ENCODE measurements around the gene ANKFN1.
A peak's percentile ranks its signal among the peaks of the same experiment; 100 is the strongest.

ANKFN1 gene

GRCh38 chr17:56291226-56291805 lies 138.0 kb downstream of the ANKFN1 start:
- DNase-seq: no peak

- no peak for DNase-seq
These were observed 138.7 kb downstream of the ANKFN1 start for GRCh38 chr17:56292010-56292409.

- no peak for DNase-seq
These were observed 139.3 kb downstream of the ANKFN1 start for GRCh38 chr17:56292578-56292977.

- DNase-seq: peak; percentile 33
These were observed 143.9 kb downstream of the ANKFN1 start for GRCh38 chr17:56297184-56297583.

- no peak for DNase-seq
These were observed 145.6 kb downstream of the ANKFN1 start for GRCh38 chr17:56298846-56299245.

GRCh38 chr17:56300144-56300543 lies 146.9 kb downstream of the ANKFN1 start:
- DNase-seq: no peak

- DNase-seq: no peak
These were observed 151.7 kb downstream of the ANKFN1 start for GRCh38 chr17:56305007-56305406.

GRCh38 chr17:56309897-56310296 lies 156.6 kb downstream of the ANKFN1 start:
- no peak for DNase-seq

- DNase-seq: no peak
These were observed 157.5 kb downstream of the ANKFN1 start for GRCh38 chr17:56310782-56311181.

GRCh38 chr17:56313201-56313600 lies 159.9 kb downstream of the ANKFN1 start:
- DNase-seq: no peak

GRCh38 chr17:56314026-56314425 lies 160.8 kb downstream of the ANKFN1 start:
- DNase-seq: no peak

GRCh38 chr17:56314984-56315602 lies 161.8 kb downstream of the ANKFN1 start:
- DNase-seq: no peak

GRCh38 chr17:56316604-56317003 lies 163.3 kb downstream of the ANKFN1 start:
- DNase-seq: no peak

GRCh38 chr17:56317351-56318208 lies 164.3 kb downstream of the ANKFN1 start:
- DNase-seq: no peak

GRCh38 chr17:56319531-56319930 lies 166.3 kb downstream of the ANKFN1 start:
- no peak for DNase-seq

- no peak for DNase-seq
These were observed 167.2 kb downstream of the ANKFN1 start for GRCh38 chr17:56320443-56320842.

GRCh38 chr17:56322991-56323390 lies 169.7 kb downstream of the ANKFN1 start:
- DNase-seq: no peak

- DNase-seq: no peak
These were observed 171.4 kb downstream of the ANKFN1 start for GRCh38 chr17:56324676-56325075.

- DNase-seq: no peak
These were observed 172.2 kb downstream of the ANKFN1 start for GRCh38 chr17:56325313-56326000.

- DNase-seq: no peak
These were observed 172.7 kb downstream of the ANKFN1 start for GRCh38 chr17:56326001-56326359.

- DNase-seq: no peak
These were observed 194.4 kb downstream of the ANKFN1 start for GRCh38 chr17:56347639-56348038.

- no peak for DNase-seq
These were observed 197.3 kb downstream of the ANKFN1 start for GRCh38 chr17:56350592-56350991.

GRCh38 chr17:56351675-56352074 lies 198.4 kb downstream of the ANKFN1 start:
- DNase-seq: no peak

GRCh38 chr17:56358651-56359050 lies 205.4 kb downstream of the ANKFN1 start:
- DNase-seq: no peak
